VCaP (cell line): ENCODE data around the gene WASF2.

ENCODE experiments used
- H3K27ac ChIP-seq: fragments of 450-650 bp; 2 replicates; pipeline ENCODE4 v1.5.1; 2017
- CTCF ChIP-seq: fragments of 450-650 bp; conservative IDR thresholded peaks from 2 replicates; pipeline ENCODE4 v1.5.1; 2017; ENCODE audit warnings: mild to moderate bottlenecking, moderate library complexity

WASF2 gene

GRCh38 chr1:27519331-27520258 is 29.6 kb upstream of the WASF2 start:
- no peak overlapping the region for H3K27ac ChIP-seq
- no peak for TF ChIP-seq CTCF

GRCh38 chr1:27518808-27519207 is 28.8 kb upstream of the WASF2 start:
- no peak for TF ChIP-seq CTCF
- H3K27ac ChIP-seq: no peak overlapping the region

GRCh38 chr1:27517907-27518718 is 28.1 kb upstream of the WASF2 start:
- TF ChIP-seq CTCF: no peak
- H3K27ac ChIP-seq: no peak overlapping the region

GRCh38 chr1:27517301-27517700 is 27.3 kb upstream of the WASF2 start:
- no peak overlapping the region for H3K27ac ChIP-seq
- no peak for TF ChIP-seq CTCF

GRCh38 chr1:27515626-27516025 is 25.7 kb upstream of the WASF2 start:
- no peak overlapping the region for H3K27ac ChIP-seq
- no peak for TF ChIP-seq CTCF

GRCh38 chr1:27513958-27514357 is 24.0 kb upstream of the WASF2 start:
- no peak for TF ChIP-seq CTCF
- no peak overlapping the region for H3K27ac ChIP-seq

GRCh38 chr1:27513528-27513927 is 23.6 kb upstream of the WASF2 start:
- no peak overlapping the region for H3K27ac ChIP-seq
- no peak for TF ChIP-seq CTCF
